ENCODE measurements around the gene ATP1A2. TPM values are rescaled to one million over a fixed set of nuclear protein-coding genes. Genes with fewer than 3 reads are reported as not detected.
A peak's percentile ranks its signal among the peaks of the same experiment; 100 is the strongest.

Gene ATP1A2
- not detected in 2 replicates for total RNA-seq

DNA sequence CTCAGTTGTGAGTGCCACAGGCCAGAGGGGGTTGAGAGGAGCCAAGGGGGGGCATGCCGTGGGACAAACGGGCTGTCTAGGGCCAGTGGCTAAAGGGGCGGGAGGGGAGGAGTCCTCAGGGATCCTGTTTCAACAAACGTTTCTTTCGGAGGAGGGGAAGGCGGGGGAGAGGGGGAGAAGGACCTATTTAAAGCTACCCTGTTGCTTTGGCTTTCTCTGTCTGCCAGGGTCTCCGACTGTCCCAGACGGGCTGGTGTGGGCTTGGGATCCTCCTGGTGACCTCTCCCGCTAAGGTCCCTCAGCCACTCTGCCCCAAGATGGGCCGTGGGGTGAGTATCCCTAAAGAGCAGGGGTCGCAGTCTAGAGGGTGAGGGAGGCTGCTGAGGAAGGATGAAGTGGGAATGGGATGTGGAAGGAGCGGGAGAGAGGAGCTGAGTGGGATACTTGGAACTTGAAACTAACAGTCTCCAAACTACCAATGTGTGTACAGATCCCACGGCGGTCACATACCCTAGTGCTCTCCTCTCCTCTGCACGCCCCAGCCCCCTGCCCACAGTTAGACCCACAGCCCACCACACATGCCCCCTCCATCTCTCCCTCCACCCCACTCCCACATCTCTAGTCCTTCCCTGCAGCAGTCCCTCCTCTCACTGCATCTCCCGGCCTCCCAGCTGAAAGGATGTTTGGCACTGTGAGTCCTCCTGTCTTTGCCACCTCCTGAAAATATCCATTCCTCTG lies at the start of gene ATP1A2:
TSS of gene ATP1A2 (plus strand) at position 215 of the 738 bp plus-strand sequence. CDS start at position 318, 103 bp downstream.
- no peak for DNase-seq (ENCODE audit: low read depth in 2 of 2)

DNA sequence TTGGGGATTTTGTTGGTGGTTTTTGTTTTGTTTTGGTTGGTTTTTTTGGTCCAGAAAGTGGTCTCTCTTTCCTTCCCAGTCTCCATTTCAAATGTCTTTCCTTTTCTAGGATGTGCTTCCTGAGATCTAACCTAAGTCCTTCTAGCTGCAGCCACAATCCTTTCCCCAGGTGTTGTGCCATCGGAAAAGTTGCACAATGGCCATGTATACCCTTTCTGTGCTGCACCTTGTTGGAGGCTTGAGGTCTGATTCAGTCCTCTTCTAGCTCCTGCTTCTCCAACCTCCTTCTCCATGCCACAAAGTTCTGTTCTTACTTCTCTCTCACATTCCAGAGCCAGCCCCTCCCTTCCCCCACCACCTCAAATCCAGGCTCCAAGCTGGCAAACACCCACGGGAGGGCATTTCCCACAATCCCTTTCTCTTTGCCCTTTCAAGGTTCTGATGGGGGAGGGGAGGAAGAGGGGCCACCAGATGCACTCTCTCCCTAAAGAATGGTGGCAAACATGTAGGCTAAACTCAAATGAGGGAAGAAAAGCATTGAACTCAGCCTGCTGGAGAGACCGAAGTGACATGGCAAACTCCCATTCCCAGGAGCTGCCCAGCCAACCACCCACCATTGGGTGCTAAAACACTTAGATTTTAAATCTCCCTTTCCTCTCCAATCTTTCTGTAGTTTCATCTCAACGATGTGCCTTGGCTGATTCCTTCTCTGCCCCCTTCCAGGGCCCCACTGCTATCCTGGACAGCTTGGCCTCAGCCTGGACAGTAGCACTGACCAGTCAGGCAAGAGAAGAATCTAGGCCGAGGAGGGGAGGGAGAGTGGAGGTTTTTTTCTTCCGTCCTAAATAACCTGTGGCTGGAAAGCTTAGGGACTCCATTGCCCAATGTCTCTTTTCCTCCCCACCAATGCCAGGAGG lies 48.5 kb upstream of the ATP1A2 start:
- DNase-seq (ENCODE audit: low read depth in 2 of 2) = no peak

DNA sequence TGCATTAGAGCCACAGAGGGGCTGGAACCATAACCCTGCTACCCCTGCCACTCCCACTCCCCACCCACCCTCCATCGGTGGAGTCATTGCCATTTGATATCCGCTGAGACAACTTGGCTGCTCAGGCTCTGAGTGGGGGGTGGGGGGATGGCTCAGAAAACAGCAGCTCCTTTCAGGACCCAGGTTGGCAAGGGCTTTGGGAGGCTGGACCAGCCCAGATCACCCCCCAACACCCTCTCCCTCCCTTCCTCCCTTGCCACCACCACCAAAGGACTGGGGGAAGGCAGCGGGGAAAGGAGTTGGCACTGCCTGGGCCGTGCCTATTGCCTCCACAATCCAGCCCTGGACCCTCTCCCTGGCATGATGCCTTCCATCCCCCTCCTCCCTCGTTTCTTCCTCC lies 47.3 kb upstream of the ATP1A2 start:
- DNase-seq (ENCODE audit: low read depth in 2 of 2) = no peak

DNA sequence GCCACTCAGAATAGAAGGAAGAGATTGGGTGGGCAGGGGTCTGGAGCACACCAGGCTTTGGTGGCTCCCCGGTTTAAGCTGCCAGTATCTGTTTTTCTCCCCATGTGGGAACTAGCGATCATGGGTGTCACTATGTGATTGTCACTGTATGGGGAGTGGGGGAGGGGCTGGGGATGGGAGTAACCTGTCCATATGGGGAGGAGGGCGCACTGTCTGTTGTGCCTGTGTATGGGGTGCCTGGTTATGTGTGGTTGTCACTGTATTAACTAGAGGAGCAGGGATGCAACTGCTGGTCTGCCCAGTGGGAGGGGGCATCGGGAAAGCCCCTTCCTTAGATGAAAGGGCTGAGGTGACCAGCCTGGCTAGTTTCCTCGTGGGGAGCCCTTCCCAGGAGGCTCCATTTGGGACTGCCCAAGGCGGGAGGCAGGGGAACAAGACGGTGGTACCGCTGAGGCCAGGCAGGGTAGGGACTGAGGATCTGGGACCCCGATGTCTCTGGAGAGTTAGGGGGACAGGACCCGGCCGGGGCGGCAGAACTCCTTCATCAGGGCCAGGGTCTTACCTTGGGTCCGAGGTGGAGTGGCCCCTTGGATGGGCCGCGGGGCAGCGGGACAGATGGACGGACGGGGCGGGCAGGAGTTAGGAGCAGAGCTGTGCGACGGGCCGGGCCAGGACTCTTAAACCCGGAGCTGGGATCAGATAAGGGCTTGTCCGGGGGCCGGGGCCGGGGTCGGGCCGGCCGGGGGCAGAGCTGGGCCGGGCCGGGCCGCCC lies 45.9 kb upstream of the ATP1A2 start, which contains the start of gene KCNJ10:
TSS of gene KCNJ10 (minus strand) at position 701 of the 772 bp plus-strand sequence. CDS start 27,628 bp downstream, outside the sequence.
- DNase-seq (ENCODE audit: low read depth in 2 of 2) = no peak

DNA sequence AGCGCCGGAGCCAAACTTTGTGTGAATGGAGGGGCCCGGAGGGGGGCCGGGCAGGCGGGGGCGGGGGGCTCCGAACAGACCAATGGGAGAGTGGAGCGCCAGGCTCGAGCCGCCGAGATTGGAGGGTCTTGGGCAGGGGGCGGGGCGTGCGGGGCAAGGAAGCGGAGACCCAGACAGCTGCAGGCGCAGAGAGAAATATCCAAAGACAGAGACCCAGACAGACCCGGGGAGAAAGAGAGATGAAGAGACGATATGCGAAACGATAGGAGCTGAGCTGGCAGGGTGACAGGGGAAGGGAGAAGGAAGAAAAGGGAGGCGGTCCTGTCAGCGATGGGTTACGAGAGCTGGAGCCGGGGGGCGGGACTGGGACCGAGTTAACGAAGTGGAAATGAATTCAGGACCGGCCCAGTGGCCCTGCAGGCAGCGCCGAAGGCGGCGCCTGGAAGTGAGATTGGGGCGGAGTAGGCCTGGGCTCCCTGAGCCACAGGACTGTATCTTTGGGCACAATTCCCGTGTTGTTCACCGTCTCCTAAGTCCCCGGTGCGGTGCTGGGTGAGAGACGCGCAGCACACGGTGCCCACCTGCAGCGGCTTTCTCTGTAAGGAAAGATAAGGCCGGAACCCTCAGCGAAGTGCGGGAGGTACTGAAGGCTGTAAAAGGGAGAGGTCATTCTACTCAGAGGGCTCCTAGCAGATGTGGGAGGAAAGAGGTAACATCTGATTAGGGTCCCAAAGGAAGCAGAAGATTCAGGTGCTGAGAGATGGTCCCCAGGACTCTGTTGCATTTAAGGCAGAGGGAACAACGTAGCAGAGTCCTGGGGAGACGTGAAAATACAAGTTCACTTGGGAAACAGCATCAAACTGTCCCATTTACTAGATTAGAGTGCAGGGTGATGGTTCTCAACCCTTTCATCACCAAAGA lies 45.1 kb upstream of the ATP1A2 start:
- DNase-seq (ENCODE audit: low read depth in 2 of 2) = peak; percentile 47 to 66

DNA sequence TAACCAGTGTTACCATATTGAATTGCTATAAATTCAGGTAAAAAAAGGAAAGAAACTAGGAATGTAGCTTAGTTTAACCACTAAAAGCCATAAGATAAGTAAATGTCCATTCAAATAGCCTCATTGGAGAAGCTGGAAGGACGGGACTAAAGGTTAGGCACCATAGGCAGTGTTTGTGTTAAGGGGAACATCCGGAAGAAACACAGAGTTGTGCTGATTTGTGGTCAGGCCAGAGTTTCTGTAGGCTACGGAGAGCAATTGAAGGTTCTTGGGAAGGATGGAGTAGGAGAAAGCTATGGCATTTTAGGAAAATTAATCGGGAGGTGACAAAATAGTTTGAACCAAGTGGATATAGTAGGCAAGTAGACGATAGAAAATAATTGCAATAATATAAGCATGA lies 44.3 kb upstream of the ATP1A2 start:
- DNase-seq (ENCODE audit: low read depth in 2 of 2) = no peak

DNA sequence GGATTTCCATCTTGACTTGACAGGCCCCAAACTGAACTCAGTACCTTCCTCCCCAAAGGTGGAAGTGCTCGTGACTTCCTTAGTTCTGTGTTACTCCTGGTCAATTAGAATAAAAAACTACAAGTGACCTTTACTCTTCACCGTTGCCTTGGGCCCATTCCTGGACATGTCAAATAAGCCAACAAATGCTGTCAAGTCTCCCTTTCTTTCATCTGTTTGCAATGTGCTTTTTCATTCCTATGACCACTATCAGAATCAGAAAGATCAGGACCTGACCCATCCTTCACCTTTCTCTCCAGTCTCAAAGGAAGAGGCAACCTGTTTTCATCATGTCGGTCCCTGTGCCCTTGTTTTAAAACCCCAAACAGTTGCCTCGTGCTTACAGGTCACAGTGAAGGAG lies 40.7 kb upstream of the ATP1A2 start:
- no peak for DNase-seq (ENCODE audit: low read depth in 2 of 2)

DNA sequence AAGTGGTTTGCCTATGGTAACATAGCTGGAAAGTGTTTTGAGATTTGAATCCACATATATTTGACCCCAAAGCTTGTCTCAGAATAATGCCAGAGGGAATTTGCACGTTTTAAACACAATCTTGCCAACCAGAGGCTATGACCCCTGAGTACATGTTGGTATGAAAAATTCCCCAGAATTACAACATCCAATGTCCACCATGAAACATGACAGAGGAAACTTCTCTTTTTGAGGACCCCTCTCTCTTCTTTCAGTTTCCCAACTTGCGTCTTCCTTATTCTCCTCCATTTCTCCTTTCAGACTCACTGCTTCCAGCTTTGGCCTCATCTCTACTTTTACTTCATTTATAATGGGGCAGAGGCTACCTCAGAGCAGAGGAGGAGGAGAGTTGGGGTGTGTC lies 39.7 kb upstream of the ATP1A2 start:
- no peak for DNase-seq (ENCODE audit: low read depth in 2 of 2)

DNA sequence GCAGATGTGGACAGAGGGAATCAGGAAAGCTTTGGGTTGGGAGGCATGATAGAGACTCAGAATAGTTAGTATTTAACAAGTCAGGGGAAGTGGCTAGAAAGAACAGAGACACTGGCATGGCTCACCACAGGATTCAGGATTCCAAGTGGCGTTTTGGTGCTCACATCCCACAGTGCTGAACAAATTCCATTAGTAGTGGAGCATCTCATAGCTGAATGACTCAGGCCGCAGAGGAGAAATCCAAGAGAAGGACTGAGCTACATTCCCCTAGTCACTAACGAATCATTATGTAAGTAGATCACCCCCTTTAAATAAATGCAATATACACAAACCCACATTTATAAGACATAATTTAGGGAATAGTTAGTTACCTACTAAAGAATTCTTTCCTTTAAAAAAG lies 39.3 kb upstream of the ATP1A2 start:
- DNase-seq (ENCODE audit: low read depth in 2 of 2) = no peak

DNA sequence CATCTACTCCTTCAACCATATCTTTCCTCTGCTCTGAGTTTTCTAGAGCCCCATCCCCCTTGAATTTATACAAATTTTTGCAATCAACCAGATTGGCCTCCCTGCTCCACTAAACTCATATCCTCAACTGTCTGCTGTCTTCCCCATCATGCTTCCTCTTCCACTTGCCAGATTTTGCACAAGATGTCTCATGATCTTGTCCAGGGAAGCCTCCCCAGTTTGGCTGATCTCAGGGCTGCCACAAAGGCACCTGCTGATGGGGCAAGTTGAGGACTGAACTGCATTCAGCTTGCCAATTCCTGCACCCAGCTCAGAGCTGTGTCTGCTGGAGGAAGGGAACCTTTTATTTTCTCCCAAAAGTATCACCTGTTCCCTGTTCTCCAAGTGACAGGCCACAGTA lies 38.1 kb upstream of the ATP1A2 start:
- no peak for DNase-seq (ENCODE audit: low read depth in 2 of 2)

DNA sequence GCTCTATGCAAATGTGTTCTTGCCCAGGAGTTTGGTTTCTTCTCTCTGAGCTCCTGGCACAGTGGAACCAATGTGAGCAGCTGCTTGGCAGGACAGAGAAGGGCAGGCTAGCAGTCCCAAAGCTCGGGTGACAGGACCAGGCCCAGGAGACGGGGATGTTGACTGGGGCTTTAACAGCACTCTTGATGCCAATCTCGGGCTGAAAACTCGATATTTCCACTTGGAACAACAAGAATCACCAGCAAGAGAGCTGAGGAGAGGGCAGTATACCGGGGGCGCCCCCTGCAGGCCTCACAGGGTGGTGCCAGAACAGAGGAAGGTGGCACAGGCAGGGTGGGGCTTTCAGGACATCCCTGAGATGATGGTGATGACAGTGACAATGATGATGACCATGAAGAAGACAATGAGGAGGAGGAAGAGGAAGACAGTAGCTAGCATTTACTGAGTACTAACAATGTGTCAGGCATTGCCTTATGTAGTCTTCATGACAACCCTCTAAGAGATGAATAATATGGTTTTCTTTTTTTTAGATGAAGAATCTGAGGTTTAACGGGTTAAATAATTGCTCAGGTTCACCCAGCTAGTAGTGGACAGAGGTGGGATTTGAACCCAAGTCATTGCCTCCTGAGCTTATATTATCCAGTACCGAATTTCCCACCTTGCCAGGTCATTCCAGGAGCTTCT lies 36.9 kb upstream of the ATP1A2 start:
- DNase-seq (ENCODE audit: low read depth in 2 of 2) = peak; percentile 30 to 35

DNA sequence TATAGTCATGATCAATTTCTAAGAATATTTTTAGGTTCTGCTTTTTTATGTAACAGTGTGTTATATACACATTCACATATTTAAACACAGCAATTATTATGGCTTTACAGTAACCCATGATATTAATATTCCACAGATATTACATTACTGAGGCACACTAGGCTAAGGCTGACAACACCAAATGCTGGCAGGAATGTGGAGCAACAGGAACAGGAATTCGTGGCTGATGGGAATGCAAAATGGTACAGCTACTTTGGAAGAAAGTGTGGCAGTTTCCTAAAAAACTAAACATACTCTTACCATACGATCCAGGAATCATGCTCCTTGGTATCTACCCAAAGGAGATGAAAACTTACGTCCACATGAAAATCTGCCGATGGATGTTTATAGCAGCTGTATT lies 36.1 kb upstream of the ATP1A2 start:
- DNase-seq (ENCODE audit: low read depth in 2 of 2) = no peak

DNA sequence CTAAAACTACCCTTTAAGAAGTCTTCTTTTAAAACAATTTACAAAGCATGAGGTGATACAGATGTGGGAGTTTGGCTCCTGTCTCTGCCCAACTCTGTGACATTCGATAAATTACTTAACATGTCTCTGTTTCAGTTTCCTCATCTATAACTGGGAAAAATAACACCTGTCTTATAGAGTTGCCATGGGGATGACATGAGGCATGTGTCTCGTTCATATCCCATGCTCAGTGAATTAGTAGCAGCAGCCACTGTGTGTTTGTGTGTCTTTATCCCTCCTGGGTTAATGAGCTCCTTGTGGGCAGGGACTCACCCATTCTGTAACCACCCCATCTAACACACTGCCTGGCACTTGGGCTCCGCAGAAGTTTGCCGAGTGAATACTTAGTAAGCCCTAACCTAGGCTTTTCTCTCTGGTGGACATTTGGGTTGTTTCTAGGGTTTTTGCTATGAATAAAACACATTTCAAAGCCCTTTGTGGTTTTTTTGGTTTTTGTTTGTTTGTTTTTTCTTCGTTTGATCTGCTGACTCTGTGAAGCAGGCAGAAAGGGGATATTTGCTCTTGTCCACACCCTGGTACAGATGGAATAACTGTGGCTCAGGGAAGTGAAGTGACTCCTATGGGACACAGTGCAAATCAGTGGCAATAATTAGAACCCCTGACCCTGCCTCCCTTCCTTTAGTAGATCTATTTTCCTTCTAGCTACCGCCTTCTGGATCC lies 35.0 kb upstream of the ATP1A2 start:
- DNase-seq (ENCODE audit: low read depth in 2 of 2) = no peak

DNA sequence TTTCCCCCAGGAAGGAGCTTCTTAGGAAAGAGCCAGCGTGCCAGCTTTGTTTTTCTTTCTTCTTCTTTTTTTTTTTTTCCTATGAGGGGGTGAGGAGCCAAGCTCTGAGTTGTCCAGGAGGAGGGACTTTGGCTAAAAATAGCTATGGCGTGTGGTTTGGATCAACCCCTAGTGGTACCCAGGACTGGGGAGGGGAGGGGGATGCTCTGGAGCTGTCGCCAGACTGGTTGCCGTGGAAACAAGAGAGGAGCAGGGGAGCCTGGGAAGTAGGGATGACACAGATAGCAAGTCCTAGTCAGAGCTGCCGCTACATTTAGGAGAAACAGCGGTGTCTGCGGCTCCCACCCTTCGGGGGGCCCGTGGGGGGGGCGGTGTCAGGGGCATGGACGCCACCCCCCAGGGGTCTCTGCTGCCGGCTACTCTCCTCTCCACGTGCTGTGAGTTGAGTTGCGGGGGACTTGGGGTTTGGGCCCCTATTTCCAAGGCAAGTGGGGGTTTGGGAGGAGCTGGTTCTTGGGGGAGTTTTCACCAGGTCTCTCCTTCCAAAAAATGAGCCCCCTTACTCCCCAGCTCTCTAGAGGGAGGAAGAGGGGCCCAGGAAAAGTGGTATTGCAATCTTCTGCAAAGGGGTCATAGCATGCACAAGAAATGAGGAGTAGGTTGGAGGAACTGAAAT lies 34.2 kb upstream of the ATP1A2 start, which contains the start of gene KCNJ9:
TSS of gene KCNJ9 (plus strand) at position 278 of the 676 bp plus-strand sequence. CDS start 2,493 bp downstream, outside the sequence.
- DNase-seq (ENCODE audit: low read depth in 2 of 2) = no peak

DNA sequence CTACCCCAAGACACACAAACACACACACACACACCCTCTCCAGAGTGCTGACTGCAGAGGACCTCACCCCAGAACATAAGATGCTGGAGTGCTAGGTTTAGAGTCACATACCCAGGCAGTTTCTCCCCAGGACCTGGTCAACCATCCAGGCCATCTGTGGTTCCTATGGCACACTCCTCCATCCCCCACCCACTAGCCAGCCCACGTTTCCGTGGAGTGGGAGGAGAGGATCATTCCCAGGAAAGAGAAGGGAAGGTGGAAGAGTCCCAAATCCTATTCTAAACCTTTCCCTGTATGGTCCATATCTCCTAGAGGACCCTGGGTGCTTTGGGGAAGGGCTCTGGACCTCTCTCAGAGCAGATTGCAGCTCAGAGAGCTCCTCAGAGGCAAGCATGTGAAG lies 33.1 kb upstream of the ATP1A2 start:
- DNase-seq (ENCODE audit: low read depth in 2 of 2) = no peak

DNA sequence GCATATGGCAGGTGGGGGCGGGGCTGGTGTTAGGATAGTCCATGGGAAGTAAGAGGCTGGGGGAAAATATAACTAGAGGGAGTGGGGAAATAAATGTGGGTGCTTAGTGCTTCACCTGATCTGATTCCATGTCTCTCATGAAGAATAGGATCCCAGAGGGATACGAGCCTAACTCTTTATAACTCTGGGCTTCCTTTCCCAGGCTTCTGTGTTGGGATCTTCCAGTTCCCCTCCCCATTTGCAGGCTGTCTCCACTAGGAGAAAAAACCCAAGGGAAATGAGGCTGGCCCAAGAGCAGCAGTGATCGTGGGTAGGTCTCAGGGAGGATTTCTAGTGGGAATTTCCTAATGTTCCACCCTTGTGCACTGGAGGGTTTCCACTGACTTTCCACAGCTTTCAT lies 32.6 kb upstream of the ATP1A2 start:
- no peak for DNase-seq (ENCODE audit: low read depth in 2 of 2)

DNA sequence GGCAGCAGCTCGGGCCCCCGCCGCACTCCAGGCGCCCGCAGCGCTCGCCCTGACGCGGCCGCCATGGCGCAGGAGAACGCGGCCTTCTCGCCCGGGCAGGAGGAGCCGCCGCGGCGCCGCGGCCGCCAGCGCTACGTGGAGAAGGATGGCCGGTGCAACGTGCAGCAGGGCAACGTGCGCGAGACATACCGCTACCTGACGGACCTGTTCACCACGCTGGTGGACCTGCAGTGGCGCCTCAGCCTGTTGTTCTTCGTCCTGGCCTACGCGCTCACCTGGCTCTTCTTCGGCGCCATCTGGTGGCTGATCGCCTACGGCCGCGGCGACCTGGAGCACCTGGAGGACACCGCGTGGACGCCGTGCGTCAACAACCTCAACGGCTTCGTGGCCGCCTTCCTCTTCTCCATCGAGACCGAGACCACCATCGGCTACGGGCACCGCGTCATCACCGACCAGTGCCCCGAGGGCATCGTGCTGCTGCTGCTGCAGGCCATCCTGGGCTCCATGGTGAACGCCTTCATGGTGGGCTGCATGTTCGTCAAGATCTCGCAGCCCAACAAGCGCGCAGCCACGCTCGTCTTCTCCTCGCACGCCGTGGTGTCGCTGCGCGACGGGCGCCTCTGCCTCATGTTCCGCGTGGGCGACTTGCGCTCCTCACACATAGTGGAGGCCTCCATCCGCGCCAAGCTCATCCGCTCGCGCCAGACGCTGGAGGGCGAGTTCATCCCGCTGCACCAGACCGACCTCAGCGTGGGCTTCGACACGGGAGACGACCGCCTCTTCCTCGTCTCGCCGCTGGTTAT lies 31.4 kb upstream of the ATP1A2 start:
- peak; percentile 39 to 67 for DNase-seq (ENCODE audit: low read depth in 2 of 2)

DNA sequence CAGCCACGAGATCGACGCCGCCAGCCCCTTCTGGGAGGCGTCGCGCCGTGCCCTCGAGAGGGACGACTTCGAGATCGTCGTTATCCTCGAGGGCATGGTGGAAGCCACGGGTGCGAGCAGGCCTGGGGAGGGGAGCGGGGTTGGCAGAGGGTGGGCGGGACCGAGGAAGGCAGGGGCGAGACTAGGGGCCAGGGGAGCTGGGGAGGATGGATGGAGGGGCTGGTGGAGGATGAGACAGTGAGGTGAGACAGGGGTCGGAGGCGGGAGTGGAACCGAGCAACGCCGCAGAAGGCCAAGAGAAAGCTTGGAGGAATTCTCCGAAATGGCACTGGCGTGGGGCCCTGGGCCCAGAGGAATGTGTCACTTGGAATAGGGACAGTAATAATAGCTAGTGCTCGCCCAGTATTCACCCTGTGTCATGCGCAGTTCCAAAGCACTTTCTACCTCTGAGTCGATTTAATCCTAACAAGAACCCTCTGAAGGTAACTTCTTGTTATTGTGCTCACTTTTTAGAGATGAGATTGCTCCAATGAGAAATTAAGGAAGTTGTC lies 30.7 kb upstream of the ATP1A2 start:
- no peak for DNase-seq (ENCODE audit: low read depth in 2 of 2)

Measured in lung microvascular endothelial cell (primary cell).